K562 (cell line): Measurements from ENCODE around the gene ALKBH3. TPM values are rescaled to one million over a fixed set of nuclear protein-coding genes. Genes with fewer than 3 reads are reported as not detected.

ENCODE experiments used
- CREB1 ChIP-seq, 2 experiments: sonication (generic) in 1 of 2; formaldehyde crosslinking in 1 of 2; IDR thresholded peaks; 2 replicates each; pipeline versions ENCODE4 v1.6.1 to v1.8.0; 2012 to 2022; ENCODE audit warnings: inconsistent platforms in 1 of 2, mild to moderate bottlenecking in 1 of 2, missing genetic modification reagents in 1 of 2, moderate library complexity in 1 of 2
- CUX1 ChIP-seq: fragments of 200-800 bp; sonication (Bioruptor generic); IDR thresholded peaks from 2 replicates; pipeline ENCODE4 v1.6.1; 2016; ENCODE audit warnings: missing genetic modification characterization, missing compliant biosample characterization
- HNRNPH1 ChIP-seq: fragments of 200-400 bp; formaldehyde crosslinking; optimal IDR thresholded peaks from 2 replicates; pipeline ENCODE3; 2017; ENCODE audit warnings: low read depth, mild to moderate bottlenecking, low read length, moderate library complexity
- IRF1 ChIP-seq: sonication (generic); formaldehyde crosslinking; IDR thresholded peaks from 2 replicates; pipeline ENCODE4 v1.8.0; 2022; ENCODE audit warnings: missing genetic modification reagents, mild to moderate bottlenecking, borderline replicate concordance
- IRF9 ChIP-seq: fragments of 450-650 bp; IDR thresholded peaks from 2 replicates; pipeline ENCODE4 v1.6.1; 2016; ENCODE audit warnings: missing biosample characterization, missing genetic modification characterization
- JUNB ChIP-seq: fragments of 450-650 bp; formaldehyde crosslinking; conservative IDR thresholded peaks from 2 replicates; pipeline ENCODE4 v1.4.0; 2020; ENCODE audit warnings: mild to moderate bottlenecking
- JUND ChIP-seq, 2 experiments: IDR thresholded peaks; 2 replicates in 1 of 2; 3 replicates in 1 of 2; pipeline ENCODE4 v1.6.1; 2011; ENCODE audit warnings: borderline replicate concordance in 2 of 2, low read depth in 2 of 2, low read length in 2 of 2, improper control_type of control experiment in 1 of 2, missing biosample characterization in 1 of 2, missing genetic modification characterization in 1 of 2, missing genetic modification reagents in 1 of 2
- NFYB ChIP-seq: IDR thresholded peaks from 2 replicates; pipeline ENCODE4 v1.6.1; 2011; ENCODE audit warnings: mild to moderate bottlenecking, moderate library complexity; ENCODE audit not compliant: insufficient read length; ENCODE audit errors: extremely low read depth
- NR0B1 ChIP-seq: fragments of 450-650 bp; IDR thresholded peaks from one replicate; pipeline ENCODE4 v1.6.1; 2018; ENCODE audit warnings: mild to moderate bottlenecking, moderate library complexity; ENCODE audit not compliant: partially characterized antibody
- RUNX1 ChIP-seq: sonication (generic); IDR thresholded peaks from 2 replicates; pipeline ENCODE4 v1.6.1; 2016; ENCODE audit warnings: antibody characterized with exemption, low read depth
- TEAD4 ChIP-seq, 2 experiments: sonication (generic) in 1 of 2; formaldehyde crosslinking in 1 of 2; IDR thresholded peaks; 2 replicates each; pipeline versions ENCODE4 v1.6.1 to v1.8.0; 2012 to 2022; ENCODE audit warnings: borderline replicate concordance in 1 of 2, inconsistent platforms in 1 of 2, low read length in 1 of 2, mild to moderate bottlenecking in 1 of 2, missing genetic modification reagents in 1 of 2
- ZKSCAN3 ChIP-seq: fragments of 250-450 bp; sonication (Bioruptor Pico); IDR thresholded peaks from 2 replicates; pipeline ENCODE4 v1.4.0; 2020
- ZNF274 ChIP-seq: IDR thresholded peaks from 2 replicates; pipeline ENCODE4 v1.6.1; 2011; ENCODE audit warnings: low read depth, mild to moderate bottlenecking, low read length, moderate library complexity, borderline replicate concordance
- ZNF354B ChIP-seq: fragments of 250-450 bp; sonication (Bioruptor Pico); IDR thresholded peaks from 2 replicates; pipeline ENCODE4 v1.4.0; 2020
- ZNF431 ChIP-seq: sonication (generic); formaldehyde crosslinking; IDR thresholded peaks from 2 replicates; pipeline ENCODE4 v1.8.0; 2022; ENCODE audit warnings: mild to moderate bottlenecking, missing genetic modification reagents
- polyA plus RNA-seq, 8 experiments: library from polyadenylated mRNA; depleted of rRNA in 4 of 8; stranded (reverse) in 5 of 8; unstranded in 3 of 8; fragments of >200 nt; fragmentation: Nextera tagmentation in 2 of 8; fragmentation: Illumina TruSeq in 1 of 8; extraction: Ambion mirVana in 2 of 8; extraction: Trizol in 1 of 8; gene quantifications; 2 replicates each; pipeline versions ENCODE4 v1.2.1 to v1.2.3, GENCODE V29; 2011 to 2014; ENCODE audit warnings: inconsistent platforms in 1 of 8, missing spikeins in 1 of 8
- total RNA-seq, 7 experiments: library from RNA; depleted of rRNA in 6 of 7; stranded (reverse); fragments of >200 nt in 6 of 7; fragmentation: Illumina TruSeq in 2 of 7; extraction: Trizol in 2 of 7; gene quantifications; 2 replicates each; pipeline versions ENCODE4 v1.2.1 to v1.2.3, GENCODE V29; 2011 to 2021; ENCODE audit warnings: low replicate concordance in 1 of 7

The ALKBH3 gene
- total and polyA plus RNA-seq, 9 of the 15 experiments (the other 6 are each of a cell fraction or from before 2014, with no cell fraction given), result 16.0 to 49.9 (median 36.5) TPM

GRCh38 chr11:43952401-43953342 is 72.0 kb downstream of the ALKBH3 start (continued):
- peak; percentile 81; the same call in 1 of the 2 replicates for TF ChIP-seq CUX1 (CRISPR knock-in tag)
- TF ChIP-seq IRF1 (CRISPR knock-in tag), result no peak
- no peak for TF ChIP-seq RUNX1
- no peak; the same call in 1 of the 2 replicates for TF ChIP-seq CREB1 (IDR thresholded peaks at IDR 0.05)
- TF ChIP-seq CREB1 (CRISPR knock-in tag; IDR thresholded peaks at IDR 0.05), result no peak; the same call in 1 of the 2 replicates
- TF ChIP-seq NR0B1, result no peak
- no peak for TF ChIP-seq HNRNPH1
- TF ChIP-seq ZKSCAN3 (CRISPR knock-in tag), result peak; percentile 72
- TF ChIP-seq TEAD4 (IDR thresholded peaks at IDR 0.05; ENCODE audit: low read length), result peak; percentile 94
- TF ChIP-seq TEAD4 (CRISPR knock-in tag; IDR thresholded peaks at IDR 0.05; ENCODE audit: borderline replicate concordance), result no peak
- TF ChIP-seq NFYB, result no peak
- TF ChIP-seq JUND (IDR thresholded peaks at IDR 0.05; ENCODE audit: borderline replicate concordance, low read depth, low read length), result peak; percentile 33; the same call in 1 of the 2 replicates
- TF ChIP-seq JUND (tag; IDR thresholded peaks at IDR 0.05; ENCODE audit: borderline replicate concordance, low read depth, low read length), result peak; percentile 77; the same call in 2 of the 3 replicates
- peak; percentile 61; the same call in 1 of the 2 replicates for TF ChIP-seq ZNF274
- peak; percentile 100 for TF ChIP-seq IRF9 (tag)
- peak; percentile 57; the same call in 1 of the 2 replicates for TF ChIP-seq JUNB (CRISPR knock-in tag)
- TF ChIP-seq ZNF354B, result peak; percentile 89
- TF ChIP-seq ZNF431 (CRISPR knock-in tag), result 0 out of 2 replicates have a peak, but pooled peaks have one; percentile 40
